NCI-H510A (cell line): ENCODE results near the gene EFCAB6.
"Not testable (repeated sequence)": the region's sequence is repeated elsewhere in the genome, so short reads cannot be mapped to it uniquely, and the experiment has no call there.

ENCODE experiments used
- DNase-seq: peaks from one replicate; lab custom pipeline; 2025; lab: John Stamatoyannopoulos, UW

Gene EFCAB6

GRCh38 chr22:43706151-43706550 lies 106.0 kb downstream of the EFCAB6 start:
- no peak for DNase-seq

GRCh38 chr22:43704051-43704450 lies 108.1 kb downstream of the EFCAB6 start:
- no peak for DNase-seq

- no peak for DNase-seq
Observed at GRCh38 chr22:43698403-43698802, 113.7 kb downstream of the EFCAB6 start.

GRCh38 chr22:43697894-43698293 lies 114.2 kb downstream of the EFCAB6 start:
- no peak for DNase-seq

- no peak for DNase-seq
Observed at GRCh38 chr22:43693249-43693648, 118.9 kb downstream of the EFCAB6 start.

- DNase-seq, result peak; percentile 22
Observed at GRCh38 chr22:43689356-43689755, 122.7 kb downstream of the EFCAB6 start.

- no peak for DNase-seq
Observed at GRCh38 chr22:43682851-43683250, 129.3 kb downstream of the EFCAB6 start.

GRCh38 chr22:43681731-43682360 lies 130.3 kb downstream of the EFCAB6 start:
- DNase-seq, result no peak

- no peak for DNase-seq
Observed at GRCh38 chr22:43670513-43670912, 141.6 kb downstream of the EFCAB6 start.

GRCh38 chr22:43669190-43669589 lies 142.9 kb downstream of the EFCAB6 start:
- no peak for DNase-seq

GRCh38 chr22:43667656-43668055 lies 144.4 kb downstream of the EFCAB6 start:
- DNase-seq, result no peak

GRCh38 chr22:43666457-43666856 lies 145.6 kb downstream of the EFCAB6 start:
- no peak for DNase-seq

GRCh38 chr22:43658823-43659222 lies 153.3 kb downstream of the EFCAB6 start:
- no peak for DNase-seq

GRCh38 chr22:43656581-43656980 lies 155.5 kb downstream of the EFCAB6 start:
- not testable (repeated sequence) for DNase-seq

GRCh38 chr22:43654271-43654670 lies 157.8 kb downstream of the EFCAB6 start:
- no peak for DNase-seq

- DNase-seq, result no peak
Observed at GRCh38 chr22:43652845-43653244, 159.3 kb downstream of the EFCAB6 start.

- peak; percentile 66 for DNase-seq
Observed at GRCh38 chr22:43643387-43643786, 168.7 kb downstream of the EFCAB6 start.

GRCh38 chr22:43642319-43643206 lies 169.5 kb downstream of the EFCAB6 start:
- peak; percentile 44 for DNase-seq

- DNase-seq, result no peak
Observed at GRCh38 chr22:43639228-43639948, 172.7 kb downstream of the EFCAB6 start.

- DNase-seq, result no peak
Observed at GRCh38 chr22:43637275-43638260, 174.5 kb downstream of the EFCAB6 start.

- no peak for DNase-seq
Observed at GRCh38 chr22:43636086-43636485, 176.0 kb downstream of the EFCAB6 start.
